HepG2 (cell line): ENCODE data around the gene SIRT5. TPM values are rescaled to one million over a fixed set of nuclear protein-coding genes. Genes with fewer than 3 reads are reported as not detected.

Source experiments
- ATF1 ChIP-seq: IDR thresholded peaks from 2 replicates; pipeline ENCODE4 v1.6.1; 2016; ENCODE audit warnings: mild to moderate bottlenecking, control low read depth
- CBX5 ChIP-seq: sonication (generic); formaldehyde crosslinking; IDR thresholded peaks from 2 replicates; pipeline ENCODE4 v1.4.0; 2020; ENCODE audit warnings: missing genetic modification reagents, borderline replicate concordance
- CEBPG ChIP-seq: IDR thresholded peaks from 2 replicates; pipeline ENCODE4 v1.6.1; 2016
- CENPT ChIP-seq: sonication (generic); formaldehyde crosslinking; IDR thresholded peaks from 2 replicates; pipeline ENCODE4 v1.8.0; 2022; ENCODE audit warnings: low read depth, mild to moderate bottlenecking, moderate library complexity, missing genetic modification reagents
- ESRRA ChIP-seq: sonication (generic); formaldehyde crosslinking; IDR thresholded peaks from 2 replicates; pipeline ENCODE4 v1.5.1; 2020; ENCODE audit warnings: mild to moderate bottlenecking, low read depth, missing genetic modification reagents
- FOXP1 ChIP-seq, 2 experiments: fragments of 450-650 bp in 1 of 2; IDR thresholded peaks; 2 replicates each; pipeline ENCODE4 v1.6.1; 2017 to 2018; ENCODE audit warnings: antibody characterized with exemption in 1 of 2
- KDM4B ChIP-seq: sonication (generic); formaldehyde crosslinking; IDR thresholded peaks from 2 replicates; pipeline ENCODE4 v1.4.0; 2020; ENCODE audit warnings: missing genetic modification reagents
- NFYB ChIP-seq: sonication (generic); formaldehyde crosslinking; IDR thresholded peaks from 2 replicates; pipeline ENCODE4 v1.4.0; 2020; ENCODE audit warnings: missing genetic modification reagents
- NR2F1 ChIP-seq, 2 experiments: fragments of 450-650 bp in 1 of 2; formaldehyde crosslinking in 1 of 2; IDR thresholded peaks; 2 replicates each; pipeline versions ENCODE4 v1.5.0 to v1.6.1; 2016 to 2020; ENCODE audit warnings: mild to moderate bottlenecking in 1 of 2, missing compliant biosample characterization in 1 of 2, missing genetic modification reagents in 1 of 2, moderate library complexity in 1 of 2
- RBAK ChIP-seq: sonication (generic); formaldehyde crosslinking; IDR thresholded peaks from 2 replicates; pipeline ENCODE4 v1.5.1; 2020; ENCODE audit warnings: mild to moderate bottlenecking, missing genetic modification reagents
- RXRA ChIP-seq: sonication (generic); formaldehyde crosslinking; IDR thresholded peaks from 2 replicates; pipeline ENCODE4 v1.5.1; 2020; ENCODE audit warnings: missing genetic modification reagents
- SRSF4 ChIP-seq: fragments of 200-400 bp; formaldehyde crosslinking; IDR thresholded peaks from one replicate; pipeline ENCODE4 v1.6.1; 2018; ENCODE audit warnings: mild to moderate bottlenecking, low read depth, low read length, moderate library complexity; ENCODE audit not compliant: poor library complexity, severe bottlenecking
- ZFP62 ChIP-seq: sonication (generic); formaldehyde crosslinking; IDR thresholded peaks from 2 replicates; pipeline ENCODE4 v1.4.0; 2020; ENCODE audit warnings: missing genetic modification reagents
- ZNF12 ChIP-seq: sonication (generic); formaldehyde crosslinking; IDR thresholded peaks from 2 replicates; pipeline ENCODE4 v1.5.0; 2020; ENCODE audit warnings: missing genetic modification reagents
- ZNF468 ChIP-seq: sonication (generic); formaldehyde crosslinking; IDR thresholded peaks from 2 replicates; pipeline ENCODE4 v1.8.0; 2022; ENCODE audit warnings: mild to moderate bottlenecking, moderate library complexity, missing genetic modification reagents
- ZNF7 ChIP-seq: IDR thresholded peaks from 2 replicates; pipeline ENCODE4 v1.6.1; 2016; ENCODE audit warnings: missing biosample characterization, missing genetic modification reagents
- ZNF713 ChIP-seq: sonication (generic); formaldehyde crosslinking; IDR thresholded peaks from 2 replicates; pipeline ENCODE4 v1.4.0; 2020; ENCODE audit warnings: mild to moderate bottlenecking, missing genetic modification reagents
- polyA plus RNA-seq, 8 experiments: library from polyadenylated mRNA; depleted of rRNA in 3 of 8; stranded (reverse) in 7 of 8; unstranded in 1 of 8; fragments of >200 nt; fragmentation: Illumina TruSeq in 4 of 8; extraction: Trizol in 4 of 8; gene quantifications; 2 replicates each; pipeline versions ENCODE4 v1.2.1 to v1.2.3, GENCODE V29; 2011 to 2016; ENCODE audit warnings: low read depth in 4 of 8, missing spikeins in 1 of 8, mixed read lengths in 1 of 8; ENCODE audit not compliant: insufficient read depth in 1 of 8
- total RNA-seq, 5 experiments: library from RNA; depleted of rRNA; stranded (reverse); fragments of >200 nt; fragmentation: Illumina TruSeq; extraction: Trizol; gene quantifications; 2 replicates each; pipeline ENCODE4 v1.2.3, GENCODE V29; 2016; ENCODE audit warnings: low read depth in 1 of 5
- TF ChIP-seq, protein P1 (sequence below): sonication (generic); formaldehyde crosslinking; IDR thresholded peaks from 2 replicates; pipeline ENCODE4 v1.8.0; 2022; ENCODE audit warnings: mild to moderate bottlenecking, missing genetic modification reagents, moderate library complexity
- TF ChIP-seq, protein P2 (sequence below): sonication (generic); formaldehyde crosslinking; IDR thresholded peaks from one replicate; pipeline ENCODE4 v1.5.1; 2020; ENCODE audit warnings: mild to moderate bottlenecking, missing genetic modification reagents; ENCODE audit errors: not compliant biosample characterization
- TF ChIP-seq, protein P3 (sequence below): IDR thresholded peaks from 2 replicates; pipeline ENCODE4 v1.6.1; 2012; ENCODE audit warnings: inconsistent platforms

SIRT5 gene
- total and polyA plus RNA-seq, 2 of the 13 experiments (the other 11 are each of a cell fraction or from before 2014, with no cell fraction given) = 14.1 to 16.6 TPM

GRCh38 chr6:13574571-13575376, at the start of gene SIRT5 (continued):
- TF ChIP-seq, protein P1, sequence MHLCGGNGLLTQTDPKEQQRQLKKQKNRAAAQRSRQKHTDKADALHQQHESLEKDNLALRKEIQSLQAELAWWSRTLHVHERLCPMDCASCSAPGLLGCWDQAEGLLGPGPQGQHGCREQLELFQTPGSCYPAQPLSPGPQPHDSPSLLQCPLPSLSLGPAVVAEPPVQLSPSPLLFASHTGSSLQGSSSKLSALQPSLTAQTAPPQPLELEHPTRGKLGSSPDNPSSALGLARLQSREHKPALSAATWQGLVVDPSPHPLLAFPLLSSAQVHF (CRISPR knock-in tag) = 0 out of 2 replicates have a peak, but pooled peaks have one; percentile 13
- TF ChIP-seq KDM4B (CRISPR knock-in tag) (0 out of 2 replicates have a peak, but pooled peaks have one; percentile 70), FOXP1 (IDR thresholded peaks at IDR 0.05) (no peak), FOXP1 (CRISPR knock-in tag; IDR thresholded peaks at IDR 0.05) (peak; percentile 65), ZNF7 (CRISPR knock-in tag) (0 out of 2 replicates have a peak, but pooled peaks have one; percentile 37), NR2F1 (CRISPR knock-in tag; IDR thresholded peaks at IDR 0.05) (peak; percentile 17 to 87; a peak in 2 of 4 replicates), ZFP62 (CRISPR knock-in tag) (no peak), RXRA (CRISPR knock-in tag) (peak; percentile 89), ZNF713 (CRISPR knock-in tag) (0 out of 2 replicates have a peak, but pooled peaks have one; percentile 48), NFYB (CRISPR knock-in tag) (peak; percentile 33), ZNF12 (CRISPR knock-in tag) (peak; percentile 50; the same call in 1 of the 2 replicates), ATF1 (CRISPR knock-in tag) (no peak; the same call in 1 of the 2 replicates), SRSF4 (no peak), CEBPG (CRISPR knock-in tag) (peak; percentile 16; the same call in 1 of the 2 replicates), ESRRA (CRISPR knock-in tag) (peak; percentile 84; the same call in 1 of the 2 replicates), CBX5 (CRISPR knock-in tag) (peak; percentile 35; the same call in 1 of the 2 replicates), CENPT (no peak), ZNF468 (no peak), RBAK (CRISPR knock-in tag) (no peak; the same call in 1 of the 2 replicates)
- TF ChIP-seq, protein P2, sequence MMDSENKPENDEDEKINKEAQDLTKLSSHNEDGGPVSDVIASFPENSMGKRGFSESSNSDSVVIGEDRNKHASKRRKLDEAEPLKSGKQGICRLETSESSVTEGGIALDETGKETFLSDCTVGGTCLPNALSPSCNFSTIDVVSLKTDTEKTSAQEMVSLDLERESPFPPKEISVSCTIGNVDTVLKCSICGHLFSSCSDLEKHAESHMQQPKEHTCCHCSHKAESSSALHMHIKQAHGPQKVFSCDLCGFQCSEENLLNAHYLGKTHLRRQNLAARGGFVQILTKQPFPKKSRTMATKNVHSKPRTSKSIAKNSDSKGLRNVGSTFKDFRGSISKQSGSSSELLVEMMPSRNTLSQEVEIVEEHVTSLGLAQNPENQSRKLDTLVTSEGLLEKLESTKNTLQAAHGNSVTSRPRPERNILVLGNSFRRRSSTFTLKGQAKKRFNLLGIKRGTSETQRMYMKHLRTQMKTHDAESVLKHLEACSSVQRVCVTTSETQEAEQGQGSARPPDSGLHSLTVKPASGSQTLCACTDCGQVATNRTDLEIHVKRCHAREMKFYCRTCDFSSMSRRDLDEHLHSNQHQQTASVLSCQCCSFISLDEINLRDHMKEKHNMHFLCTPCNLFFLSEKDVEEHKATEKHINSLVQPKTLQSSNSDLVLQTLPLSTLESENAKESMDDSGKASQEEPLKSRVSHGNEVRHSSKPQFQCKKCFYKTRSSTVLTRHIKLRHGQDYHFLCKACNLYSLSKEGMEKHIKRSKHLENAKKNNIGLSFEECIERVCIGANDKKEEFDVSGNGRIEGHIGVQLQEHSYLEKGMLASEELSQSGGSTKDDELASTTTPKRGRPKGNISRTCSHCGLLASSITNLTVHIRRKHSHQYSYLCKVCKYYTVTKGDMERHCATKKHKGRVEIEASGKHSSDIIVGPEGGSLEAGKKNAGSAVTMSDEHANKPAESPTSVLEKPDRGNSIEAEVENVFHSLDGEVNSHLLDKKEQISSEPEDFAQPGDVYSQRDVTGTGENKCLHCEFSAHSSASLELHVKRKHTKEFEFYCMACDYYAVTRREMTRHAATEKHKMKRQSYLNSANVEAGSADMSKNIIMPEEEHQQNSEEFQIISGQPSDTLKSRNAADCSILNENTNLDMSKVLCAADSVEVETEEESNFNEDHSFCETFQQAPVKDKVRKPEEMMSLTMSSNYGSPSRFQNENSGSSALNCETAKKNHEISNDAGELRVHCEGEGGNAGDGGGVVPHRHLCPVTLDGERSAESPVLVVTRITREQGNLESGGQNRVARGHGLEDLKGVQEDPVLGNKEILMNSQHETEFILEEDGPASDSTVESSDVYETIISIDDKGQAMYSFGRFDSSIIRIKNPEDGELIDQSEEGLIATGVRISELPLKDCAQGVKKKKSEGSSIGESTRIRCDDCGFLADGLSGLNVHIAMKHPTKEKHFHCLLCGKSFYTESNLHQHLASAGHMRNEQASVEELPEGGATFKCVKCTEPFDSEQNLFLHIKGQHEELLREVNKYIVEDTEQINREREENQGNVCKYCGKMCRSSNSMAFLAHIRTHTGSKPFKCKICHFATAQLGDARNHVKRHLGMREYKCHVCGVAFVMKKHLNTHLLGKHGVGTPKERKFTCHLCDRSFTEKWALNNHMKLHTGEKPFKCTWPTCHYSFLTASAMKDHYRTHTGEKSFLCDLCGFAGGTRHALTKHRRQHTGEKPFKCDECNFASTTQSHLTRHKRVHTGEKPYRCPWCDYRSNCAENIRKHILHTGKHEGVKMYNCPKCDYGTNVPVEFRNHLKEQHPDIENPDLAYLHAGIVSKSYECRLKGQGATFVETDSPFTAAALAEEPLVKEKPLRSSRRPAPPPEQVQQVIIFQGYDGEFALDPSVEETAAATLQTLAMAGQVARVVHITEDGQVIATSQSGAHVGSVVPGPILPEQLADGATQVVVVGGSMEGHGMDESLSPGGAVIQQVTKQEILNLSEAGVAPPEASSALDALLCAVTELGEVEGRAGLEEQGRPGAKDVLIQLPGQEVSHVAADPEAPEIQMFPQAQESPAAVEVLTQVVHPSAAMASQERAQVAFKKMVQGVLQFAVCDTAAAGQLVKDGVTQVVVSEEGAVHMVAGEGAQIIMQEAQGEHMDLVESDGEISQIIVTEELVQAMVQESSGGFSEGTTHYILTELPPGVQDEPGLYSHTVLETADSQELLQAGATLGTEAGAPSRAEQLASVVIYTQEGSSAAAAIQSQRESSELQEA (CRISPR knock-in tag) = peak; percentile 61
- TF ChIP-seq, protein P3, sequence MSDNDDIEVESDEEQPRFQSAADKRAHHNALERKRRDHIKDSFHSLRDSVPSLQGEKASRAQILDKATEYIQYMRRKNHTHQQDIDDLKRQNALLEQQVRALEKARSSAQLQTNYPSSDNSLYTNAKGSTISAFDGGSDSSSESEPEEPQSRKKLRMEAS = peak; percentile 82
